HG03571 (cell line): ENCODE measurements around the gene SPECC1.
"Not testable (repeated sequence)": the region's sequence is repeated elsewhere in the genome, so short reads cannot be mapped to it uniquely, and the experiment has no call there.

Experiments
- ATAC-seq: cut with Tn5 transposase; IDR thresholded peaks from one replicate; pipeline ENCODE4 v1.9.1; 2021; ENCODE audit not compliant: unreplicated experiment

SPECC1 gene

GRCh38 chr17:20009302-20010098 lies at the start of gene SPECC1:
SPECC1 (plus strand) TSS chr17:20009359; CDS start chr17:20096652, 87,293 bp downstream.
- ATAC-seq = peak; percentile 94

- not testable (repeated sequence) for ATAC-seq
Measured at GRCh38 chr17:19962954-19963353, 46.2 kb upstream of the SPECC1 start.

GRCh38 chr17:19973156-19973555 lies 36.0 kb upstream of the SPECC1 start:
- no peak for ATAC-seq

- no peak for ATAC-seq
Measured at GRCh38 chr17:19975601-19976000, 33.6 kb upstream of the SPECC1 start.

GRCh38 chr17:19977293-19978208 lies 31.6 kb upstream of the SPECC1 start, which contains the start of gene AKAP10:
AKAP10 (minus strand) TSS chr17:19977828; CDS start chr17:19977679, 149 bp downstream.
- peak; percentile 67 for ATAC-seq

- peak; percentile 38 for ATAC-seq
Measured at GRCh38 chr17:19978209-19978802, 30.9 kb upstream of the SPECC1 start.

GRCh38 chr17:19978805-19979211 lies 30.4 kb upstream of the SPECC1 start:
- no peak for ATAC-seq

- no peak for ATAC-seq
Measured at GRCh38 chr17:19979917-19980770, 29.0 kb upstream of the SPECC1 start.

GRCh38 chr17:19986941-19987861 lies 22.0 kb upstream of the SPECC1 start:
- no peak for ATAC-seq

GRCh38 chr17:19987897-19988296 lies 21.3 kb upstream of the SPECC1 start:
- ATAC-seq = no peak

- no peak for ATAC-seq
Measured at GRCh38 chr17:19991252-19991885, 17.8 kb upstream of the SPECC1 start.

GRCh38 chr17:19992803-19993713 lies 16.1 kb upstream of the SPECC1 start:
- peak; percentile 78 for ATAC-seq

GRCh38 chr17:19996086-19996485 lies 13.1 kb upstream of the SPECC1 start:
- no peak for ATAC-seq

GRCh38 chr17:19996502-19996901 lies 12.7 kb upstream of the SPECC1 start:
- no peak for ATAC-seq

GRCh38 chr17:20008242-20009051 lies 712 bp upstream of the SPECC1 start:
- no peak for ATAC-seq

GRCh38 chr17:20009052-20009301 lies 182 bp upstream of the SPECC1 start:
- no peak for ATAC-seq
